Mesodermal cell (in vitro differentiated cells): Measurements from ENCODE around the gene DDIAS.
"Not testable (repeated sequence)": the region's sequence is repeated elsewhere in the genome, so short reads cannot be mapped to it uniquely, and the experiment has no call there.

Experiments used
- H3K27ac ChIP-seq: 2 replicates; pipeline ENCODE4 v1.7.0; 2013; ENCODE audit warnings: mild to moderate bottlenecking, low read depth, low read length, moderate library complexity; ENCODE audit not compliant: severe bottlenecking
- H3K36me3 ChIP-seq: 2 replicates; pipeline ENCODE4 v1.7.1; 2013; ENCODE audit warnings: mild to moderate bottlenecking, low read length, moderate library complexity; ENCODE audit not compliant: control insufficient read depth, insufficient read depth
- H3K4me1 ChIP-seq: one replicate; pipeline ENCODE4 v1.7.1; 2013; ENCODE audit warnings: mild to moderate bottlenecking, low read length; ENCODE audit not compliant: insufficient read depth, control insufficient read depth, poor library complexity, severe bottlenecking
- H3K4me3 ChIP-seq: 2 replicates; pipeline ENCODE4 v1.7.0; 2013; ENCODE audit warnings: low read length, control low read depth, mild to moderate bottlenecking; ENCODE audit not compliant: insufficient read depth, poor library complexity, severe bottlenecking; ENCODE audit errors: extremely low read depth
- H3K9me3 ChIP-seq: 2 replicates; pipeline ENCODE4 v1.7.1; 2013; ENCODE audit warnings: mild to moderate bottlenecking, low read length, moderate library complexity; ENCODE audit not compliant: control insufficient read depth
- WGBS, 2 experiments: methylation state at CpG; one replicate each; pipeline ENCODE4 v1.1.5; 2013; ENCODE audit warnings: missing lambda C conversion rate in 2 of 2; ENCODE audit not compliant: insufficient coverage in 2 of 2; 5-methylcytosine and 5-hydroxymethylcytosine counted together

Gene DDIAS

DNA sequence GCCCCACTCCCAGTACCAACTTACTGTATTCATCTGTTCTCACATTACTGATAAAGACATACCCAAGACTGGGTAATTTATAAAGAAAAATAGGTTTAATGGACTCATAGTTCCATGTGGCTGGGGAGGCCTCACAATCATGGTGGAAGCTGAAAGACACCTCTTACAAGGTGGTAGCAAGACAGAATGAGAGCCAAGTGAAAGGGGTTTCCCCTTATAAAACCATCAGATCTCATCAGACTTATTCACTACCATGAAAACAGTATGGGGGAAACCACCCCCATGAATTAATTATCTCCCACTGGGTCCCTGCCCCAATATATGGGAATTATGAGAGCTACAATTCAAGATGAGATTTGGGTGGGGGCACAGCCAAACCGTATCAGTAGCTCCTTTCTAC, 43.5 kb downstream of the DDIAS start:
- not testable (repeated sequence) for H3K36me3 ChIP-seq, H3K9me3 ChIP-seq, H3K4me3 ChIP-seq, H3K4me1 ChIP-seq, H3K27ac ChIP-seq
- 75 to 100% methylated on average over 1 of the region's 1 CpG for WGBS, 2 experiments

DNA sequence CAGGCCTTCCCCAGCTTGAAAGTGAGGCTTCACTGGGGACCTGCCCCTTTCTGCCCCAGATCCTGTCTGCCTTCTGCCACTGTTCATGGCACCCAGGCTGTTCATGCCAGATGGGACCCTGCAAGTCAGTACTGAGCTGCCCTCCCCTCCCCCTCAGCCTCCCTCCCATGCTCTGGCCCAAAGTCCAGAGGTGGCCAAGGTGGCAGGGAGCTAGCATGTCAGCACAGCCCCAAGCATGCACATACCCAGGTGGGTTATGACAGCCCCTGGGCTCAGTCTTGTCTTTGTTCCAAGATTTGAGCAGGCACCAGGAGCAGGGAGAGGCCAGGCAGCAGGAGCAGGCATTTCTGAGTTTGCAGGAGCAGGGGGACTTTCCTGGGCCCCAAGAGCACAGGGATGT, 44.1 kb downstream of the DDIAS start:
- no peaks in the 10 kb centered on the region for H3K4me1 ChIP-seq
- no peak overlapping the region for H3K4me3 ChIP-seq
- no peak overlapping the region for H3K27ac ChIP-seq
- H3K36me3 ChIP-seq: no peaks in the 10 kb centered on the region
- H3K9me3 ChIP-seq: no peaks in the 10 kb centered on the region

GRCh38 chr11:82949352-82949751, 47.8 kb downstream of the DDIAS start:
- Histone ChIP-seq H3K36me3 (no peaks in the 10 kb centered on the region), H3K9me3 (no peaks in the 10 kb centered on the region), H3K27ac (no peak overlapping the region), H3K4me3 (no peak overlapping the region), H3K4me1 (no peaks in the 10 kb centered on the region)

DNA sequence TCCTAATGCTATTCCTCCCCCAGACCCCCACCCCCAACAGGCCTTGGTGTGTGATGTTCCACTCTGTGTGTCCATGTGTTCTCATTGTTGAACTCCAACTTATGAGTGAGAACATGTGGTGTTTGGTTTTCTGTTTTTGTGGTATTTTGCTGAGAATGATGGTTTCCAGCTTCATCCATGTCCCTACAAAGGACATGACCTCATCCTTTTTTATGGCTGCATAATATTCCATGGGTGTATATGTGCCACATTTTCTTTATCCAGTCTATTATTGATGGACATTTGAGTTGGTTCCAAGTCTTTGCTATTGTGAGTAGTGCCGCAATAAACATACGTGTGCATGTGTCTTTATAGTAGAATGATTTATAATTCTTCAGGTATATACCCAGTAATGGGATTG, 49.0 kb downstream of the DDIAS start:
- WGBS, 2 experiments: no CpG with 5 or more reads among the region's 2 CpGs
- H3K4me3 ChIP-seq, H3K4me1 ChIP-seq, H3K36me3 ChIP-seq, H3K27ac ChIP-seq, H3K9me3 ChIP-seq: not testable (repeated sequence)

GRCh38 chr11:82955736-82956453, 54.4 kb downstream of the DDIAS start:
- H3K9me3 ChIP-seq, H3K4me1 ChIP-seq, H3K36me3 ChIP-seq, H3K4me3 ChIP-seq: not testable (repeated sequence)
- peak overlapping the region; percentile 2 for H3K27ac ChIP-seq
- WGBS, 2 experiments: 52 to 57% methylated on average over 8 to 9 of the region's 9 CpGs

DNA sequence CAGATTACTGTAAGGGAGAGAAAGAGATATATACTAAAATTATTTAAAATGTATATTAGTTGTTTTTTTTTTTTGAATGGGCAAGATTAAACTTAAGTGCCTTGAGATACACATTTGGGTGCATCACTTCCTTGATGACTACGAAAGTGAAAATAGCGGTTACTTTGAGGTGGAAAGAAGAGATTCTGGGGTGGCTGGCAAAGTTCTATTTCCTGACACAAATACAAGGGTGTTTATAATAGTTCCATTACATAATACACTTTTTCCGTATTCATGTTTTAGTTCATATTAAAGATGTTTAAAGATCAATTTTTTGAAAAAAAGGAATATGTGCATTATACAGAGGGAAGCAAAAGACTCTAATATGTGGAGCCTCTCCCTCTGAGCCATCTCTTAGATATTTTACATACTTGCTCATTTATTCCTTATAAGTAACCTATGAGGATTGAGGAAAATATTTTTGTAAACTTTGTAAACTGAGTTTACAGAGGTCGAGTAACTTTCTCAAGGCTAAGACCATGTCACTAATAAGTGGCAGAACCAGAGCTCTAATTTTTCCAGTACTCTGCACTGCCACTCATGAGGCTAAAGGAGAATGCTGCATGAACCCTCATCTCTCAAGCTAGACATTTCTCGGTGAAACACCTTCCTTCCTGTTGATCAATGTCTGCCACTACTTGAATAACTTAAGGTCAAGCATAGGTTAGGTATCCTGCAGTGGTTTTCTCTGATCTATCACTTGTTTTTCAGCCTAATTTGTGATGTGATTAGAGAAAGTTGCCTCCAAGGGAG, 58.6 kb downstream of the DDIAS start:
- no peak overlapping the region for H3K4me3 ChIP-seq
- H3K36me3 ChIP-seq: no peaks in the 10 kb centered on the region
- WGBS, 2 experiments: 73% methylated on average over 2 of the region's 5 CpGs; no CpG with 5 or more reads in 1 of the 2 experiments
- no peaks in the 10 kb centered on the region for H3K9me3 ChIP-seq
- peaks cover 5% of the 10 kb centered on the region for H3K4me1 ChIP-seq
- H3K27ac ChIP-seq: no peak overlapping the region

- WGBS, 2 experiments: 83 to 100% methylated on average over 1 of the region's 2 CpGs
- no peaks in the 10 kb centered on the region for H3K9me3 ChIP-seq
- H3K4me1 ChIP-seq: peaks cover 5% of the 10 kb centered on the region
- no peak overlapping the region for H3K27ac ChIP-seq
- H3K4me3 ChIP-seq: no peak overlapping the region
- H3K36me3 ChIP-seq: no peaks in the 10 kb centered on the region
These were observed 59.2 kb downstream of the DDIAS start for GRCh38 chr11:82960779-82961143.

DNA sequence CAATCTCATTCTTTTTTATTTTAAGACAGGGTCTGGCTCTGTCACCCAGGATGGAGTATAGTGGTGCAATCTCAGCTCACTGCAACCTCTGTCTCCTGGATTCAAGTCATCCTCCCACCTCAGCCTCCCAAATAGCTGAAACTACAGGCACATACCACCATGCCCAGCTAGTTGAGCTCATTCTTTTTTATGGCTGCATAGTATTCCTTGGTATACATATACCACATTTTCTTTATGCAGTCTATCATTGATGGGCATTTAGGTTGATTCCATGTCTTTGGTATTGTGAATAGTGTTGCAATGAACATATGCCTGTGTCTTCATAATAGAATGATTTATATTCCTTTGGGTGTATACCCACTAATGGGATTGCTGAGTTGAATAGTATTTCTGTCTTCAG, 60.5 kb downstream of the DDIAS start:
- not testable (repeated sequence) for H3K9me3 ChIP-seq, H3K27ac ChIP-seq, H3K36me3 ChIP-seq, H3K4me3 ChIP-seq, H3K4me1 ChIP-seq

DNA sequence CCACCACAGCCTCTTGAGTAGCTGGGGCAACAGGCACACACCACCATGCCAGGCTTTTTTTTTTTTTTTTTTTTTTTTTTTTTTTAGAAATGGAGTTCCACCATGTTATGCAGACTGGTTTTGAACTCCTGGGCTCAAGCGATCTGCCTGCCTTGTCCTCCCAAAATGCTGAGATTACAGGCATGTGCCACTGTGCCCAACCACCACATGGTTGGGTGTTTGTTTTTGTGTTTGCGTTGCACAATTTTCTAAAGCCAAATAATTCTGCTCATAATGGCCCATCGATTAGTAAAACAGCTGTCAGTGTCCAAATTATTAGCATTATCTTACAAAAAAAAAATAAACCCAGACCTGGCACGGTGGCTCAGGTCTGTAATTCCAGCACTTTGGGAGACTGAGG, 65.8 kb downstream of the DDIAS start:
- Histone ChIP-seq H3K4me3 (no peak overlapping the region), H3K36me3 (no peaks in the 10 kb centered on the region), H3K27ac (no peak overlapping the region), H3K4me1 (no peaks in the 10 kb centered on the region), H3K9me3 (no peaks in the 10 kb centered on the region)
- WGBS, 2 experiments: 0% methylated on average over 1 of the region's 4 CpGs; no CpG with 5 or more reads in 1 of the 2 experiments

DNA sequence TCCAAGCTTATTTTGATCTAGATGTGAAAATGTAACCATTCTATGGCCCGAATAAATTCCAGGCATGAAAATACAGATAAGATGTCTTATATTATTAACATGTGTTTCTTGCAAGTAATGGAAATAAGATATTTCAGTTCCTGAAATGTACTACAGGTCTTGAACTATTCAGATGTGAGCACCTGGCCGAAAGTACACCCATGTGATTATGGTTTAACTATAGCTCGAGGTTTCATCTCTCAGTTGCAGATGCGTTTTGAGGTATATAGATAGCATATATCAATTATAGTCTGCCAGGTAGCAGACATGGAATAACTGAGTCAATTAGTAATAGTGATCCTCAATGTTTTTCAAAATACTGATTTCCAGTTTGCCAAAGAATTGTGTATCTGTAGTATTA, 68.3 kb downstream of the DDIAS start:
- Histone ChIP-seq H3K9me3 (no peaks in the 10 kb centered on the region), H3K4me1 (no peaks in the 10 kb centered on the region), H3K27ac (no peak overlapping the region), H3K36me3 (no peaks in the 10 kb centered on the region), H3K4me3 (no peak overlapping the region)
- WGBS, 2 experiments: 90 to 100% methylated on average over 1 to 3 of the region's 4 CpGs

GRCh38 chr11:82970507-82971083, 69.1 kb downstream of the DDIAS start:
- H3K4me3 ChIP-seq, H3K4me1 ChIP-seq, H3K9me3 ChIP-seq, H3K36me3 ChIP-seq, H3K27ac ChIP-seq: not testable (repeated sequence)
- WGBS, 2 experiments: 97% methylated on average over 41 to 55 of the region's 60 CpGs
